ENCODE results near the gene SSH3. TPM values are rescaled to one million over a fixed set of nuclear protein-coding genes. Genes with fewer than 3 reads are reported as not detected.

The SSH3 gene
- total RNA-seq, 4 donors from 2014 or later, result 28.2 to 51.5 (median 44.0) TPM

DNA sequence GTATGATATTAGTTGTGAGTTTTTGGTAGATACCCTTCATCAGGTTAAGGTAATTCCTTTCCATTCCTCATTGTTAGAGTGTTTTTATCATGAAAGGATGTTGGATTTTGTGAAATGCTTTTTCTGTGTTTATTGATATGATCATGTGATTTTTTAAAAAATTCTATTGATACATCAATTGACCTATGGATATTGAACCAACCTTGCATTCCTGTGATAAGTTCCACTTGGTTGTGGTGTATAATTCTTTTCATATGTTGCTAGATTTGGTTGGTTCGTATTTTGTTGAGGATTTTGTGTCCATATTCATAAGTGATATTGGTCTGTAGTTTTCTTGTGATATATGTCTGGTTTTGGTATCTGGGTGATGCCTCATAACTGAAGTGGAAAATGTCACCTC is 7.5 kb upstream of the SSH3 start:
- Histone ChIP-seq H3K27ac (replicated peaks in 1 of 4) (no peak overlapping the region), H3K9me3 (peaks cover 0 to 9% (median 3%) of the 10 kb centered on the region in 4 donors), H3K27me3 (no peaks in the 10 kb centered on the region), H3K4me3 (no peak overlapping the region), H3K36me3 (peaks cover 26 to 64% (median 56%) of the 10 kb centered on the region in 4 donors), H3K4me1 (peaks cover under 1 to 28% (median 28%) of the 10 kb centered on the region in 4 donors)
- intact Hi-C loops (cut with DNase I), result no loop called here
- TF ChIP-seq CTCF (IDR thresholded peaks at IDR 0.05) (no peak), POLR2A (IDR thresholded peaks at IDR 0.05; ENCODE audit: low read depth) (no peak), EP300 (IDR thresholded peaks at IDR 0.05) (no peak), POLR2AphosphoS5 (IDR thresholded peaks at IDR 0.05) (no peak)
- DNase-seq (ENCODE audit: extremely low spot score), result no peak
- 100% methylated on average over 1 of the region's 1 CpG for WGBS

DNA sequence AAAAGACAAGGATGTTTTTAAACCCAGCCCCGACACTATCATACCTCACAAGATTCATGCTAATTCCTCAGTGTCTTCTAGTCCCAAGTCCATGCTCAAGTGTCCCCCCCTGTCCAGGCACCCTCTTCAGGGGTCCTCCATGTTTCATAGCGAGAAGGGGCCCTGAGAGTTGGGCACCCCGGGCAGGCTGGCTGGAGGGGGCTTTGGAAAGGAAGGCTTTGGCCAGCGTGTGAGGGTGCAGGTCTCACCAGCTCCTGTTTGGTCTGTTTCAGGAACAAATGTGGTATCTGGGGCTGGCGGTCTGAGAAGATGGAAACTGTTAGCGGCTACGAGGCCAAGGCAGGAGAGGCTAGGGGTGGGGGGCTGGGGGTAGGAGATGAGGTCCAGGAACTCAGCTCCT is 4.5 kb upstream of the SSH3 start:
- peaks cover 15 to 24% (median 20%) of the 10 kb centered on the region in 4 donors for H3K4me1 ChIP-seq

GRCh38 chr11:67299471-67300191 is 3.7 kb upstream of the SSH3 start:
- TF ChIP-seq EP300 (IDR thresholded peaks at IDR 0.05), result no peak
- no peak for TF ChIP-seq CTCF (IDR thresholded peaks at IDR 0.05)
- no peak for TF ChIP-seq POLR2A (IDR thresholded peaks at IDR 0.05; ENCODE audit: low read depth)
- no peak for TF ChIP-seq POLR2AphosphoS5 (IDR thresholded peaks at IDR 0.05)
- no peak for DNase-seq (ENCODE audit: extremely low spot score)
- no peak overlapping the region for H3K27ac ChIP-seq (replicated peaks in 1 of 4)
- intact Hi-C loops (cut with DNase I), result no loop called here
- peaks cover 23 to 33% (median 28%) of the 10 kb centered on the region in 4 donors for H3K4me1 ChIP-seq
- peaks cover 0 to 9% (median 3%) of the 10 kb centered on the region in 4 donors for H3K9me3 ChIP-seq
- H3K27me3 ChIP-seq, result no peaks in the 10 kb centered on the region
- WGBS, result 96% methylated on average over 9 of the region's 29 CpGs
- H3K36me3 ChIP-seq, result peaks cover 35 to 63% (median 50%) of the 10 kb centered on the region in 4 donors
- no peak overlapping the region for H3K4me3 ChIP-seq

More for the DNA sequence above, 4.5 kb upstream of the SSH3 start:
- no peak for DNase-seq (ENCODE audit: extremely low spot score)
- intact Hi-C loops (cut with DNase I), result no loop called here
- Histone ChIP-seq H3K4me3 (no peak overlapping the region), H3K9me3 (peaks cover 0 to 9% (median 3%) of the 10 kb centered on the region in 4 donors), H3K27me3 (no peaks in the 10 kb centered on the region), H3K36me3 (peaks cover 35 to 63% (median 53%) of the 10 kb centered on the region in 4 donors), H3K27ac (replicated peaks in 1 of 4) (no peak overlapping the region)
- 90% methylated on average over 7 of the region's 7 CpGs for WGBS
- no peak for TF ChIP-seq CTCF (IDR thresholded peaks at IDR 0.05)
- no peak for TF ChIP-seq POLR2AphosphoS5 (IDR thresholded peaks at IDR 0.05)
- TF ChIP-seq POLR2A (IDR thresholded peaks at IDR 0.05; ENCODE audit: low read depth), result no peak
- no peak for TF ChIP-seq EP300 (IDR thresholded peaks at IDR 0.05)

GRCh38 chr11:67300256-67300755 is 3.0 kb upstream of the SSH3 start:
- H3K36me3 ChIP-seq, result peaks cover 32 to 58% (median 43%) of the 10 kb centered on the region in 4 donors
- H3K27me3 ChIP-seq, result no peaks in the 10 kb centered on the region
- intact Hi-C loops (cut with DNase I), result no loop called here
- DNase-seq (ENCODE audit: extremely low spot score), result no peak
- no peak overlapping the region for H3K27ac ChIP-seq (replicated peaks in 1 of 4)
- peaks cover 0 to 9% (median 3%) of the 10 kb centered on the region in 4 donors for H3K9me3 ChIP-seq
- TF ChIP-seq CTCF (IDR thresholded peaks at IDR 0.05) (no peak), EP300 (IDR thresholded peaks at IDR 0.05) (no peak), POLR2A (IDR thresholded peaks at IDR 0.05; ENCODE audit: low read depth) (no peak), POLR2AphosphoS5 (IDR thresholded peaks at IDR 0.05) (no peak)
- WGBS, result 98% methylated on average over 13 of the region's 13 CpGs
- H3K4me1 ChIP-seq, result peaks cover 24 to 38% (median 35%) of the 10 kb centered on the region in 4 donors
- H3K4me3 ChIP-seq, result no peak overlapping the region
